Transverse colon (tissue), 4 donors: Measurements from ENCODE around the gene SDSL.

Experiments
- EP300 ChIP-seq: sonication (generic); formaldehyde crosslinking; IDR thresholded peaks from one replicate; pipeline ENCODE4 v1.6.1; 2017; ENCODE audit warnings: antibody characterized with exemption, low read depth
- POLR2A ChIP-seq: fragments of 450-650 bp; IDR thresholded peaks from one replicate; pipeline ENCODE4 v1.6.1; 2016; ENCODE audit warnings: antibody characterized with exemption, mild to moderate bottlenecking, moderate library complexity
- POLR2AphosphoS5 ChIP-seq, 3 donors: sonication (generic); formaldehyde crosslinking; IDR thresholded peaks; one replicate each; pipeline ENCODE4 v1.6.1; 2016; ENCODE audit warnings: antibody characterized with exemption in 3 of 3
- TF ChIP-seq, protein P1 (sequence below), 5 experiments: fragments of 200-600 bp in 3 of 5; fragments of 450-650 bp in 2 of 5; sonication (generic) in 3 of 5; IDR thresholded peaks; 1 replicate in 2 of 5; 2 replicates in 3 of 5; pipeline ENCODE4 v1.5.1; 2016 to 2017; ENCODE audit warnings: antibody characterized with exemption in 5 of 5, inconsistent platforms in 3 of 5, mild to moderate bottlenecking in 2 of 5, moderate library complexity in 1 of 5

DNA sequence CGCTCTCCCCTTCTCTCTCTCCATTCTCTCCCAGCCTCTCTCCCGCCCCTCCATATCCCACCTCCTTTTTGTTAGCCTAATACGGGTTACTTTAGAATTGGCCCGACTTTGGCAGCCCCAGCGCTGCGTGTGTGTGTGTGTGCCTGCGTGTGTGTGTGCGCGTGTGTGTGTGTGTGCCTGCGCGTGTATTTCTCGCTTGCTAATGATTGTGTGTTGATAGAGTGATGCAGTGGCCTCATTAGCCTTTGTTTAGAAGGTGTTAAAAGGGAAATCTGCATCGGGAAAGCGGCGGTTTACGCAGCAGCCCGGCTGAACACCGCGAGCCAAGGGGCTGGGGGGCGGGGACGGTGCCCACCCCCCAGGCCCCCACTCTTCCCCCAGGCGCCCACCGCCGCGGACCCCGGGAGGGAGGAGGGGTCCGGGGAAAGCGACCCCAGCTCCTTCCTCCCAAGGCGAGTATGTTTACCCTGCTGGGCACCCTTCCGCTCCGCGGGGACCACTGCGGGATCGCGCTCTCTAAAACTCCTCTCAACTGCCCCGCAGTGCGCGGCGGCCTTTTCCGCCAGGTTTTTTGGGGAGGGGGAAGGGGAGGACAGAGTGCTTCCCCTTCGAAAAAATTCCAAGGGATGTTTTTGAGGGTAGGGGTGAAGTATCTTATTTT, 56.3 kb downstream of the SDSL start:
- TF ChIP-seq EP300 (no peak), POLR2A (no peak), POLR2AphosphoS5 (IDR thresholded peaks at IDR 0.05) (no peak)
- TF ChIP-seq, protein P1, sequence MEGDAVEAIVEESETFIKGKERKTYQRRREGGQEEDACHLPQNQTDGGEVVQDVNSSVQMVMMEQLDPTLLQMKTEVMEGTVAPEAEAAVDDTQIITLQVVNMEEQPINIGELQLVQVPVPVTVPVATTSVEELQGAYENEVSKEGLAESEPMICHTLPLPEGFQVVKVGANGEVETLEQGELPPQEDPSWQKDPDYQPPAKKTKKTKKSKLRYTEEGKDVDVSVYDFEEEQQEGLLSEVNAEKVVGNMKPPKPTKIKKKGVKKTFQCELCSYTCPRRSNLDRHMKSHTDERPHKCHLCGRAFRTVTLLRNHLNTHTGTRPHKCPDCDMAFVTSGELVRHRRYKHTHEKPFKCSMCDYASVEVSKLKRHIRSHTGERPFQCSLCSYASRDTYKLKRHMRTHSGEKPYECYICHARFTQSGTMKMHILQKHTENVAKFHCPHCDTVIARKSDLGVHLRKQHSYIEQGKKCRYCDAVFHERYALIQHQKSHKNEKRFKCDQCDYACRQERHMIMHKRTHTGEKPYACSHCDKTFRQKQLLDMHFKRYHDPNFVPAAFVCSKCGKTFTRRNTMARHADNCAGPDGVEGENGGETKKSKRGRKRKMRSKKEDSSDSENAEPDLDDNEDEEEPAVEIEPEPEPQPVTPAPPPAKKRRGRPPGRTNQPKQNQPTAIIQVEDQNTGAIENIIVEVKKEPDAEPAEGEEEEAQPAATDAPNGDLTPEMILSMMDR (IDR thresholded peaks at IDR 0.05): no peak
